ENCODE results near the gene HOXA13.

HOXA13 gene

GRCh38 chr7:27199849-27200760 is at the start of gene HOXA13:
Gene HOXA13, minus strand, starts transcription at chr7:27200091. Its CDS starts 14 bp downstream, at chr7:27200077.
- peak; percentile 78 for DNase-seq

- peak; percentile 100 for DNase-seq
Observed at GRCh38 chr7:27248911-27249723, 49.2 kb upstream of the HOXA13 start.

GRCh38 chr7:27248427-27248806 is 48.5 kb upstream of the HOXA13 start:
- peak; percentile 50 for DNase-seq

- DNase-seq = no peak
Observed at GRCh38 chr7:27247452-27248426, 47.8 kb upstream of the HOXA13 start.

GRCh38 chr7:27247000-27247399 is 47.1 kb upstream of the HOXA13 start:
- no peak for DNase-seq

- no peak for DNase-seq
Observed at GRCh38 chr7:27245798-27246691, 46.2 kb upstream of the HOXA13 start.

GRCh38 chr7:27245124-27245797 is 45.4 kb upstream of the HOXA13 start:
- no peak for DNase-seq

- DNase-seq = no peak
Observed at GRCh38 chr7:27244488-27245123, 44.7 kb upstream of the HOXA13 start.

GRCh38 chr7:27243340-27244163 is 43.7 kb upstream of the HOXA13 start:
- DNase-seq = no peak

GRCh38 chr7:27242555-27243339 is 42.9 kb upstream of the HOXA13 start, which contains the start of gene EVX1:
Gene EVX1, plus strand, starts transcription at chr7:27242802. Its CDS starts 229 bp downstream, at chr7:27243031.
- no peak for DNase-seq

GRCh38 chr7:27242154-27242553 is 42.3 kb upstream of the HOXA13 start:
- no peak for DNase-seq

- no peak for DNase-seq
Observed at GRCh38 chr7:27241189-27242056, 41.5 kb upstream of the HOXA13 start.

GRCh38 chr7:27240015-27240731 is 40.3 kb upstream of the HOXA13 start:
- no peak for DNase-seq

GRCh38 chr7:27239387-27240014 is 39.6 kb upstream of the HOXA13 start:
- DNase-seq = no peak

GRCh38 chr7:27238979-27239386 is 39.1 kb upstream of the HOXA13 start:
- no peak for DNase-seq

GRCh38 chr7:27237735-27238334 is 37.9 kb upstream of the HOXA13 start:
- peak; percentile 94 for DNase-seq
